ACHN (cell line): ENCODE measurements around the gene GBF1.
"Not testable (repeated sequence)": the region's sequence is repeated elsewhere in the genome, so short reads cannot be mapped to it uniquely, and the experiment has no call there.

Source experiments
- DNase-seq: peaks from one replicate; pipeline ENCODE4 v3.0.0-alpha.2; 2015
- in situ Hi-C: cut with HindIII; loops from 2 replicates; pipeline ENCODE4 v1.10.0; 2017; ENCODE audit warnings: low sequenced_read_pairs, low pct_ligation_motif_present, low pct_unique_long_range_greater_than_20kb

The GBF1 gene

GRCh38 chr10:102289840-102290239 is 44.5 kb downstream of the GBF1 start:
- no peak for DNase-seq
- in situ Hi-C loops, result no loop called here

GRCh38 chr10:102291221-102291905 is 46.0 kb downstream of the GBF1 start:
- in situ Hi-C loops, result no loop called here
- no peak for DNase-seq

DNA sequence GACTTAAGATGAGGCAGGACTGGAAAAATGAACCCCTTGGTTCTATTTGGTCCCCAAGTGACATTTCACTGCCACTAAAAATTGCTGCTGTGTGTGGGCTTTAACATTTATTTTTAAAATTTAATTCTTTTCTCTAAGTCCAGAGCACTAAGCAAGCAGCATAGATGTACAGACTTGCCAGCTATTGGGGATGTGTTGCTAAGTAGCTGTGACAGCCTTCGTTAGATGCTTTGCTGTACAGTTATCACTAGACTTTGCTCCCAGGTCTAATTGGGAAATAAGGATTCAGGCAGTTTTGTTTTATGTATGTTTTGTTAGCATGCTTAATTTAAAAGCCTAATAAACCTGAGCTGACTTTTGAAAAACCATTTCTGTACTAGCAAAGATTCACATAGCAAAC is 51.8 kb downstream of the GBF1 start:
- in situ Hi-C loops, result no loop called here
- DNase-seq, result no peak

- in situ Hi-C loops, result no loop called here
- DNase-seq, result no peak
These were observed 53.6 kb downstream of the GBF1 start for GRCh38 chr10:102298899-102299298.

DNA sequence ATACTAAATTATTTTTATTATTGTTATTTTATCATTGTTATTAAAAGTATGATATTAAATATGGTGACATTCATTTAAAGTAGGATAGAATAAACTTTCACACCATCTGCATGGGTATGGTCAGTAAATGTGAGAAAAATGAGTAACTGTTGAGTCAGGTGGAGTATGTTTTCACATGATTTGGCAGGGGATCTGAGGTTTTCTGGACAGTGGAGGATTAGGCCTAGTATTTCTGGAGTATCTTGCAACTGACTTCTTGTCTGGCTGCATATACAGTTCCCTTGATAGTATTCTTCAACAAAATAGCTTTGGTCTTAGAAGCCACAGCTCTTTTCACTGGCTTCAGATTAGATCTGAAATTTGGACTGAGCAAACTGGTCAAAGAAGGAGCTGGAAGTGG is 54.5 kb downstream of the GBF1 start:
- peak; percentile 85 for DNase-seq
- in situ Hi-C loops, result no loop called here

- peak; percentile 87 for DNase-seq
- in situ Hi-C loops, result no loop called here
These were observed 55.0 kb downstream of the GBF1 start for GRCh38 chr10:102300278-102300843.

DNA sequence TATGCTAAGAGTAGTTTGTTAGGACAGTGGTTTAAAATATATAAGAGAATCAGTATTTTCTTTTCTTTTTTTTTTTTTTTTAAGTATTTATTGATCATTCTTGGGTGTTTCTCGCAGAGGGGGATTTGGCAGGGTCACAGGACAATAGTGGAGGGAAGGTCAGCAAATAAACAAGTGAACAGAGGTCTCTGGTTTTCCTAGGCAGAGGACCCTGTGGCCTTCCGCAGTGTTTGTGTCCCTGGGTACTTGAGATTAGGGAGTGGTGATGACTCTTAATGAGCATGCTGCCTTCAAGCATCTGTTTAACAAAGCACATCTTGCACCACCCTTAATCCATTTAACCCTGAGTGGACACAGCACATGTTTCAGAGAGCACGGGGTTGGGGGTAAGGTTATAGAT is 55.6 kb downstream of the GBF1 start:
- in situ Hi-C loops, DNase-seq: not testable (repeated sequence)

- in situ Hi-C loops, DNase-seq: not testable (repeated sequence)
These were observed 56.0 kb downstream of the GBF1 start for GRCh38 chr10:102301332-102301731.

DNA sequence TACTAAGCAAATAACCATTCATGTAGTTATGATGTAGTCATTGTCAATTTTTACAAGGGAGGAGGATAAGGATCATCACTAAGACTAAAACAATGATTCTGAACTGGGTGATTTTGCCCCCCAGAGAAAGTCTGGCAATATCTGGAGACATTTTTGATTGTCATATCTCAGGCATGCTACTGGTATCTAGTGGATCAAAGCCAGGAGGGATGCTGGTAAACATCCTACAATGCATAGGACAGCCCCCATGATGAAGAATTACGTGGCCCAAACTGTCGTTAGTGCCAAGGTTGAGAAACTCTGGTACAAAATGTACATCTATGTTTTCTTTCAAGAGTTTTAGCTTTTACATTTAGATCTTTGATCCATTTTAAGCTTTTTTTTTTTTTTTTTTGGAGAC is 57.3 kb downstream of the GBF1 start:
- in situ Hi-C loops, result no loop called here
- DNase-seq, result no peak

GRCh38 chr10:102306006-102306405 is 60.7 kb downstream of the GBF1 start:
- no peak for DNase-seq
- in situ Hi-C loops, result no loop called here

- DNase-seq, result no peak
- in situ Hi-C loops, result no loop called here
These were observed 61.4 kb downstream of the GBF1 start for GRCh38 chr10:102306710-102307109.

GRCh38 chr10:102308318-102308717 is 63.0 kb downstream of the GBF1 start:
- DNase-seq, in situ Hi-C loops: not testable (repeated sequence)

DNA sequence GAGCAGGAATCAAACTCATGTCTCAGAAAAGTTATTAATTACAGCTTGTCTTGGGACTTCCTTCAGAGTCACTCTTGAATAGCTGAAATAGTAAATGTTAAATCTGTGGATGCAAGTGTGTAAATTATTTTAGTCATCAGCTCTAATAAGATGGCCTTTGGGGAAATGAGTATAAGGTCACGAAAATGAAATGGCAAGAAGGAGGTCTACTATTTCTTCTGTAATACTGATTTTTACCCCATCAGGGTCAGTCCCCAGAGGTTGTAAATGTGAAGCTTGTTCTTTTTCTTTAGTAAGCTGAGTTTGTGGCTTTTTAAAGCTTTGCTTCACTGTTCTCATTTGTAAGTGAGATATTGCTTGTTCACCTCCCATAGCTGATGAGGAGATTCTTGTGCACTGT is 63.9 kb downstream of the GBF1 start:
- in situ Hi-C loops, result no loop called here

GRCh38 chr10:102309916-102310315 is 64.6 kb downstream of the GBF1 start:
- in situ Hi-C loops, result no loop called here
- no peak for DNase-seq

More for the DNA sequence above, 63.9 kb downstream of the GBF1 start:
- no peak for DNase-seq

- peak; percentile 86 for DNase-seq
- in situ Hi-C loops, result no loop called here
These were observed 65.2 kb downstream of the GBF1 start for GRCh38 chr10:102310361-102311024.

- no peak for DNase-seq
These were observed 65.7 kb downstream of the GBF1 start for GRCh38 chr10:102311025-102311420.

DNA sequence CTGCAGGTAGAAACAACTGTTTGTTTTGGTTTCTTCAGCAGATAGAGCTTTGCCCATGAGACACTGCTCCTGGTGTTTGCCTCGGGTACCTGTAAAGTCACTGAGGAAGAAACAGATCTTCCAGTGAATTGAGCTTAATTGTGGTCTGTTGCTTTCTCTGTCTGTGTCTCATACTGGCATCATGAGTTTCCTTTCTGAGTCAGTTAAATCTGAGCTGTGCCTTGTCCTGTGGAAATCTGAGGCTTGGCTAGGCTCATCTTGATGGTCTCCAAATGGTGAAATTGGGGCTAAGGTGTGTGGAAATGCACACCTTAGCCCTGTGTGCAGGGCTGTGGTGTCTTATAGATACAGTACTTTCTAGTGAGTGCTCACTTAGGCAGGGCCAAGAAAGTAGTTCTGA is 67.4 kb downstream of the GBF1 start:
- DNase-seq, result peak; percentile 24
- in situ Hi-C loops, result no loop called here

More at GRCh38 chr10:102311025-102311420, 65.7 kb downstream of the GBF1 start:
- in situ Hi-C loops, result no loop called here

DNA sequence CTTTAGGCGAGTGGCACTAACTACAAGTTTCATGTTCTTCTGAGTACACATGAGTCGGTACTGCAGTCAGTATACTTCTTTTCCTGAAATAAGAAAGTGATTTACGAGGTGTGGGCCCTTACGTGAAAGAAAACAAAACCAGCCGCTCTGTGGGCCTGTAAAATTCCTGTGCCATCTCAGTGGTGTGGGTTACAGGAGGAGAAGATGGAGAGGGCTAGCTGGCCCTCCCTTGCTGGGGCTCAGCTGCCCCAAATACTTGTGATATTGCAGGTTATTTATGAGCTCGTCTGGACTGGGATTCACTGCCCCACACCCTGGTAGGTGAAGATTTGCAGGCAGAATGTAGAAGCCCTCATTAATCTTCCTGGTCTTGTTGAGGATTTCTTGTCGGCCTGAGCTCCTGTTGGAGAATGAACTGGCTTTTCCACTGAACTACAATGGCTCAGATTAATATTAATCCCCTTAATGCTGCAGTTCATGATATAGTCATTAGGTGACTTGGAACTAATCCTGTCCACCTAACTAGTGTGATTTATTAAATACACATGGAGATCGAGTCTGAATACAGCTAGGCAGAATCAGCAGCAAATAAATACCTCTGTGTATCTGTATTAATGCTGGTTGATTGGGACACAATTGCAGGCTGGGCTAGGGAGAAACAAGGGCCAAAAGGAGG is 68.0 kb downstream of the GBF1 start:
- in situ Hi-C loops, result no loop called here
- DNase-seq, result no peak

DNA sequence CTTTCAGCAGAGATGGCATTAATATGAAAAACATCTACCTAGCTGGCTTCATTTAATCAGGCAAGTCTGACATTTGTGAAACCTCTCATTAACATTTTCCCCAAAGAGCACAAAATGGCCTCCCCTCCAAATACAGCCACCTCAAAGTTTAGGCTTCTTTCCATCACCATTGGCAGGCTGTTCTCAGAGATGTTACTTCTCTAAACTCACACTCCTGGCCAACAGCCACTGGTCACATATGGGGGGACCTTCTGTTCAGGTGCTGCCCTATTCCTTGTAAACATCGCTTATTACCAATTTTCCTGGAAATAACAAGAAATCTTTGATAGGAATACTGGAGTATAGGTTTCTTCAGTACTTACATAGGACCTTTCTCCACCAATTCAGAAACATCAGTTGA is 69.5 kb downstream of the GBF1 start:
- in situ Hi-C loops, result no loop called here
- DNase-seq, result no peak
